ENCODE data around the gene ADPRS. TPM values are rescaled to one million over a fixed set of nuclear protein-coding genes. Genes with fewer than 3 reads are reported as not detected.

The ADPRS gene
- total RNA-seq, 2 experiments from 2014 or later: 22.6 to 24.6 TPM

DNA sequence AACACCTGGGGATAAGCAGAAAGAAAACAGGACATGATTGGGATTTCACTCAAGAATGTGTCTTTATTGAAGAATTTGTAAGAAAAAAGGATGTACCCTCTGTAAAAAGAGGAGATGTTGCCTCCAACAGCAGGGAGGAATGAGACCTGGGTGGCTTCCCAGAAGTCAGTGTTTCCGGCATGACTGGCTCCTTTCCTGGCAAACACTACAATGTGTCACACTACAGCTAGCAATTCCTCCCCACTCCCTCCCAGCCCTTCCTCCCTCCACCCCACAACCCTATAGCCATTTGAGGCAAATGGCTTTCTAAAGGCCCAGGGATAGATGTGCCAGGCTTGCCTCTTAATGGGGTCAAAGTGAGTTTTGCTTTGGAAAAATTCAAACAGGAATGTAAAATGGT, 47.8 kb downstream of the ADPRS start:
- Histone ChIP-seq H3K9me3 (ENCODE audit: control insufficient read depth in 1 of 2, insufficient read depth in 1 of 2, low read length in 2 of 2) (no peaks in the 10 kb centered on the region), H3K4me1 (ENCODE audit: insufficient read depth, low read length) (peaks cover 6% of the 10 kb centered on the region), H3K36me3 (ENCODE audit: insufficient read depth, low read length) (peaks cover 41% of the 10 kb centered on the region), H3K27ac (ENCODE audit: low read depth in 1 of 2, low read length in 2 of 2) (no peak overlapping the region), H3K4me3 (ENCODE audit: low read length) (no peak overlapping the region), H3K27me3 (ENCODE audit: control insufficient read depth in 1 of 2, insufficient read depth in 2 of 2, low read length in 2 of 2) (no peaks in the 10 kb centered on the region)
- H3K27ac Mint-ChIP-seq: no peak overlapping the region
- DNase-seq: no peak
- no peak for ATAC-seq (ENCODE audit: poor library complexity)
- intact Hi-C loops (cut with DNase I, micrococcal nuclease): no loop called here
- peaks cover 49% of the 10 kb centered on the region for H3K36me3 Mint-ChIP-seq (ENCODE audit: low read depth)
- peaks cover 16% of the 10 kb centered on the region for H3K4me1 Mint-ChIP-seq (ENCODE audit: low read depth)
- TF ChIP-seq, protein P1, sequence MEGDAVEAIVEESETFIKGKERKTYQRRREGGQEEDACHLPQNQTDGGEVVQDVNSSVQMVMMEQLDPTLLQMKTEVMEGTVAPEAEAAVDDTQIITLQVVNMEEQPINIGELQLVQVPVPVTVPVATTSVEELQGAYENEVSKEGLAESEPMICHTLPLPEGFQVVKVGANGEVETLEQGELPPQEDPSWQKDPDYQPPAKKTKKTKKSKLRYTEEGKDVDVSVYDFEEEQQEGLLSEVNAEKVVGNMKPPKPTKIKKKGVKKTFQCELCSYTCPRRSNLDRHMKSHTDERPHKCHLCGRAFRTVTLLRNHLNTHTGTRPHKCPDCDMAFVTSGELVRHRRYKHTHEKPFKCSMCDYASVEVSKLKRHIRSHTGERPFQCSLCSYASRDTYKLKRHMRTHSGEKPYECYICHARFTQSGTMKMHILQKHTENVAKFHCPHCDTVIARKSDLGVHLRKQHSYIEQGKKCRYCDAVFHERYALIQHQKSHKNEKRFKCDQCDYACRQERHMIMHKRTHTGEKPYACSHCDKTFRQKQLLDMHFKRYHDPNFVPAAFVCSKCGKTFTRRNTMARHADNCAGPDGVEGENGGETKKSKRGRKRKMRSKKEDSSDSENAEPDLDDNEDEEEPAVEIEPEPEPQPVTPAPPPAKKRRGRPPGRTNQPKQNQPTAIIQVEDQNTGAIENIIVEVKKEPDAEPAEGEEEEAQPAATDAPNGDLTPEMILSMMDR (IDR thresholded peaks at IDR 0.05): no peak
- ChIA-PET POLR2A (no interaction called here), CTCF (interaction anchor here (0.6 kb wide), 1 partner anchor 19 kb away, joined by 3 read pairs; no protein-coding TSS in a partner anchor)
- H3K9me3 Mint-ChIP-seq: no peaks in the 10 kb centered on the region
- H3K4me3 Mint-ChIP-seq: no peak overlapping the region
- H3K27me3 Mint-ChIP-seq: no peaks in the 10 kb centered on the region

DNA sequence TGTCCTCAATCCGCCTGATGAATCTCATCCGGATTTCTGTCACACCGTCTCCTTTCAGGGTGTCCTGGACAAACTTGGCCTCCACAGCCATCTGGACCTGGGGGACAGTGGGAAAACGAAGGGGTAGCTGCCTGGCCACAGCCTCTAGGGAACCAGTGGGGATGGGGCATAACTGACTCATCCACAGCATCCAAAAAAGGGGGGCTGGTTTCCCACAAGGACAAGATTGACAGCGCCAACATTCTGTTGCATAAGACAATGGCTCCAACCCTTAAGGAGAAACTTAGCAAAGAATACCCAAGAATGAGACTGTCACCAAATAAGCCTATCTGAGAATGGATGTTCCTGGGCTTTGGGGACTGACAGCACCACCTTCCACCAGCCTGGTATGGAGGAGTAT, 48.5 kb downstream of the ADPRS start:
- intact Hi-C loops (cut with DNase I, micrococcal nuclease): no loop called here
- H3K9me3 ChIP-seq (ENCODE audit: control insufficient read depth in 1 of 2, insufficient read depth in 1 of 2, low read length in 2 of 2): no peaks in the 10 kb centered on the region
- no peak for DNase-seq
- Mint-ChIP-seq H3K9me3 (no peaks in the 10 kb centered on the region), H3K36me3 (ENCODE audit: low read depth) (peaks cover 54% of the 10 kb centered on the region), H3K4me1 (ENCODE audit: low read depth) (peaks cover 22% of the 10 kb centered on the region), H3K27me3 (no peaks in the 10 kb centered on the region), H3K27ac (no peak overlapping the region), H3K4me3 (no peak overlapping the region)
- H3K4me3 ChIP-seq (ENCODE audit: low read length): no peak overlapping the region
- TF ChIP-seq, protein P1 (IDR thresholded peaks at IDR 0.05): no peak
- H3K4me1 ChIP-seq (ENCODE audit: insufficient read depth, low read length): peaks cover 6% of the 10 kb centered on the region
- ATAC-seq (ENCODE audit: poor library complexity): no peak
- H3K27me3 ChIP-seq (ENCODE audit: control insufficient read depth in 1 of 2, insufficient read depth in 2 of 2, low read length in 2 of 2): no peaks in the 10 kb centered on the region
- no peak overlapping the region for H3K27ac ChIP-seq (ENCODE audit: low read depth in 1 of 2, low read length in 2 of 2)
- POLR2A ChIA-PET: no interaction called here
- CTCF ChIA-PET: no interaction called here
- H3K36me3 ChIP-seq (ENCODE audit: insufficient read depth, low read length): peaks cover 41% of the 10 kb centered on the region

DNA sequence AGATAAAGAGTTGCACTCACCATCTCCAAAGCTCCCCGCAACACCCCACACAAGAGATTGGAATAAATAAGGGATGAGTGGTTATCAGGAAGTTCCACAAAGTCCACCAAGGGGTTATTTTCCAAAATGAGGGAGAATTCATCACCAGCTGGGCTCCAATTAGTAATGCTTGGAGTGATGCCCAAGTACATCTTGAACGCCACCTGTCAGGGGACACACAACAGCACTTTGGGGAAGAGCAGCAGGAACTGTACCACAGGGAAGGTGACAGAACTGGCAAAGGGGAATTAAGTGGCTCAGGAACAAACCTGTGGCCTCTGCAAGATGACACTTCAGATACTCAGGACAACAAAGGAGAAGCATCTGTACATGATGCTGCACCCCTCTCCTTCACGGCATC, 49.1 kb downstream of the ADPRS start:
- Histone ChIP-seq H3K9me3 (ENCODE audit: control insufficient read depth in 1 of 2, insufficient read depth in 1 of 2, low read length in 2 of 2) (no peaks in the 10 kb centered on the region), H3K27ac (ENCODE audit: low read depth in 1 of 2, low read length in 2 of 2) (no peak overlapping the region), H3K36me3 (ENCODE audit: insufficient read depth, low read length) (peaks cover 41% of the 10 kb centered on the region), H3K4me3 (ENCODE audit: low read length) (no peak overlapping the region), H3K27me3 (ENCODE audit: control insufficient read depth in 1 of 2, insufficient read depth in 2 of 2, low read length in 2 of 2) (no peaks in the 10 kb centered on the region), H3K4me1 (ENCODE audit: insufficient read depth, low read length) (peaks cover 6% of the 10 kb centered on the region)
- ChIA-PET CTCF (no interaction called here), POLR2A (no interaction called here)
- intact Hi-C loops (cut with DNase I, micrococcal nuclease): no loop called here
- Mint-ChIP-seq H3K4me1 (ENCODE audit: low read depth) (peaks cover 25% of the 10 kb centered on the region), H3K4me3 (no peak overlapping the region), H3K36me3 (ENCODE audit: low read depth) (peaks cover 57% of the 10 kb centered on the region), H3K9me3 (no peaks in the 10 kb centered on the region), H3K27me3 (no peaks in the 10 kb centered on the region), H3K27ac (no peak overlapping the region)
- no peak for ATAC-seq (ENCODE audit: poor library complexity)
- DNase-seq: no peak
- TF ChIP-seq, protein P1 (IDR thresholded peaks at IDR 0.05): no peak
